ENCODE results near the gene ATL2.
"Not testable (repeated sequence)": the region's sequence is repeated elsewhere in the genome, so short reads cannot be mapped to it uniquely, and the experiment has no call there.

ATL2 gene

DNA sequence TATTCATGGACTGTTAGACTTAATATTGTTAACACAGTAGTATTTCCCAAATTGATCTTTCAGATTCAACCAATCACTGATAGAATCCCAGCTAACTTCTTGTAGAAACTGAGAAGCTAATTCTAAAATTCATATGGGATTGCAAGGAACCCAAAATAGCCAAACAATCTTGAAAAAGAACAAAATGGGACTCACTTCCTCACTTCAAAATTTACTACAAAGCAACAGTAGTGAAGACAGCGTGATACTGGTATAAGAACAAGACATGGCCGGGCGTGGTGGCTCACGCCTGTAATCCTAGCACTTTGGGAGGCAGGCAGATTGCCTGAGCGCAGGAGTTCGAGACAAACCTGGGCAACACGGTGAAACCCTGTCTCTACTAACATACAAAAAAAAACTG is 46.3 kb downstream of the ATL2 start:
- no peak overlapping the region for H3K9ac ChIP-seq (ENCODE audit: low read length)
- no peaks in the 10 kb centered on the region for H3K27me3 ChIP-seq (ENCODE audit: low read depth, low read length)
- H3K27ac ChIP-seq (ENCODE audit: low read length): no peak overlapping the region
- peaks cover 6% of the 10 kb centered on the region; the same call in 1 of the 2 replicates for H3K4me1 ChIP-seq (ENCODE audit: low read length)
- H3K36me3 ChIP-seq (replicated peaks; ENCODE audit: low read depth, low read length): peaks cover 27% of the 10 kb centered on the region
- no peak overlapping the region for H2AFZ ChIP-seq (ENCODE audit: low read depth, low read length)
- no peaks in the 10 kb centered on the region for H3K9me3 ChIP-seq (ENCODE audit: insufficient read depth, low read length)
- H4K20me1 ChIP-seq (ENCODE audit: insufficient read depth, low read length): no peaks in the 10 kb centered on the region; the same call in 1 of the 2 replicates
- peaks cover 33% of the 10 kb centered on the region for H3K79me2 ChIP-seq (ENCODE audit: low read length)
- no peak overlapping the region for H3K4me2 ChIP-seq (ENCODE audit: low read length)
- no peak for TF ChIP-seq EZH2phosphoT487 (IDR thresholded peaks at IDR 0.05; ENCODE audit: low read depth)
- TF ChIP-seq CTCF (IDR thresholded peaks at IDR 0.05; ENCODE audit: low read depth, low read length): no peak
- no peak overlapping the region for H3K4me3 ChIP-seq (ENCODE audit: low read length)

DNA sequence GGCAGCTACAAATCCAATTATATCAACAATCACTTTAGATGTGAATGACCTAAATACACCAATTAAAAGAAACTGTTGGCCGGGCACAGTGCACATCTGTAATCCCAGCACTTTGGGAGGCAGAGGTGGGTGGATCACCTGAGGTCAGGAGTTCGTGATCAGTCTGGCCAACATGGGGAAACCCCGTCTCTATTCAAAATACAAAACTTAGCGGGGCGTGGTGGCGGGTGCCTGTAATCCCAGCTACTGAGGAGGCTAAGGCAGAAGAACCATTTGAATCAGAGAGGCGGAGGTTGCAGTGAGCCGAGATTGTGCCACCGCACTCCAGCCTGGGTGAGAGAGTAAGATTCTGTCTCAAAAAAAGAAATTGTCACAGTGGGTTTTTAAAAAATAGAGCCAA is 49.5 kb downstream of the ATL2 start:
- Histone ChIP-seq H3K27me3 (ENCODE audit: low read depth, low read length) (no peaks in the 10 kb centered on the region), H3K4me3 (ENCODE audit: low read length) (no peak overlapping the region), H3K36me3 (replicated peaks; ENCODE audit: low read depth, low read length) (peaks cover 27% of the 10 kb centered on the region), H3K4me2 (ENCODE audit: low read length) (no peak overlapping the region), H3K9ac (ENCODE audit: low read length) (no peak overlapping the region), H3K9me3 (ENCODE audit: insufficient read depth, low read length) (no peaks in the 10 kb centered on the region), H2AFZ (ENCODE audit: low read depth, low read length) (no peak overlapping the region), H3K79me2 (ENCODE audit: low read length) (peaks cover 32% of the 10 kb centered on the region), H4K20me1 (ENCODE audit: insufficient read depth, low read length) (peaks cover 4% of the 10 kb centered on the region; the same call in 1 of the 2 replicates), H3K4me1 (ENCODE audit: low read length) (peaks cover 6% of the 10 kb centered on the region; the same call in 1 of the 2 replicates), H3K27ac (ENCODE audit: low read length) (no peak overlapping the region)
- no peak for TF ChIP-seq CTCF (IDR thresholded peaks at IDR 0.05; ENCODE audit: low read depth, low read length)

GRCh38 chr2:38323623-38324022 is 53.5 kb downstream of the ATL2 start:
- Histone ChIP-seq H3K4me3 (ENCODE audit: low read length) (no peak overlapping the region), H3K4me2 (ENCODE audit: low read length) (no peak overlapping the region), H3K9ac (ENCODE audit: low read length) (no peak overlapping the region), H3K36me3 (replicated peaks; ENCODE audit: low read depth, low read length) (peaks cover 13% of the 10 kb centered on the region), H3K79me2 (ENCODE audit: low read length) (peaks cover 38% of the 10 kb centered on the region), H3K4me1 (ENCODE audit: low read length) (peaks cover 6% of the 10 kb centered on the region; the same call in 1 of the 2 replicates), H3K27ac (ENCODE audit: low read length) (no peak overlapping the region), H4K20me1 (ENCODE audit: insufficient read depth, low read length) (peaks cover 4% of the 10 kb centered on the region; the same call in 1 of the 2 replicates), H3K9me3 (ENCODE audit: insufficient read depth, low read length) (no peaks in the 10 kb centered on the region), H3K27me3 (ENCODE audit: low read depth, low read length) (no peaks in the 10 kb centered on the region), H2AFZ (ENCODE audit: low read depth, low read length) (no peak overlapping the region)
- no peak for TF ChIP-seq EZH2phosphoT487 (IDR thresholded peaks at IDR 0.05; ENCODE audit: low read depth)
- no peak for TF ChIP-seq CTCF (IDR thresholded peaks at IDR 0.05; ENCODE audit: low read depth, low read length)

- no peak overlapping the region for H3K4me3 ChIP-seq (ENCODE audit: low read length)
- no peaks in the 10 kb centered on the region for H3K4me1 ChIP-seq (ENCODE audit: low read length)
- H3K27me3 ChIP-seq (ENCODE audit: low read depth, low read length): no peaks in the 10 kb centered on the region
- H3K79me2 ChIP-seq (ENCODE audit: low read length): peaks cover 28% of the 10 kb centered on the region
- TF ChIP-seq EZH2phosphoT487 (IDR thresholded peaks at IDR 0.05; ENCODE audit: low read depth): no peak
- H3K36me3 ChIP-seq (replicated peaks; ENCODE audit: low read depth, low read length): peaks cover 13% of the 10 kb centered on the region
- no peak overlapping the region for H3K9ac ChIP-seq (ENCODE audit: low read length)
- H4K20me1 ChIP-seq (ENCODE audit: insufficient read depth, low read length): peaks cover 4% of the 10 kb centered on the region; the same call in 1 of the 2 replicates
- no peak overlapping the region for H3K27ac ChIP-seq (ENCODE audit: low read length)
- no peak overlapping the region for H3K4me2 ChIP-seq (ENCODE audit: low read length)
- H2AFZ ChIP-seq (ENCODE audit: low read depth, low read length): no peak overlapping the region
- no peaks in the 10 kb centered on the region for H3K9me3 ChIP-seq (ENCODE audit: insufficient read depth, low read length)
Observed at GRCh38 chr2:38322224-38322914, 54.7 kb downstream of the ATL2 start.

DNA sequence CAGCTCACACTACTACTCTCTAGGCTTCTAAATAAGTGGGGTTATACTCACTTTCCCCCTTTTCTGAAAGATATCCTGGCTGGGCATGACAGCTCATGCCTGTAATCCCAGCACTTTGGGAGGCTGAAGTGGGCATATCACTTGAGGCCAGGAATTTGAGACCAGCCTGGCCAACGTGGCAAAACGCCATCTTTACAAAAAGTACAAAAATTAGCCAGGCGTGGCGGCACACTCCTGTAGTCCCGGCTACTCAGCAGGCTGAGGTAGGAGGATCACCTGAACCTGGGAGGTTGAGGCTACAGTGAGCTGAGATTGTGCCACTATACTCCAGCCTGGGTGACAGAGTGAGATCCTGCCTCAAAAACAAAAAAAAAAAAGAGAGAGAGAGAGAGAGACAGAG is 57.8 kb downstream of the ATL2 start:
- not testable (repeated sequence) for H3K4me3 ChIP-seq (ENCODE audit: low read length); H3K27ac ChIP-seq (ENCODE audit: low read length); H3K4me1 ChIP-seq (ENCODE audit: low read length); H3K79me2 ChIP-seq (ENCODE audit: low read length); H3K9me3 ChIP-seq (ENCODE audit: insufficient read depth, low read length); H4K20me1 ChIP-seq (ENCODE audit: insufficient read depth, low read length); H3K4me2 ChIP-seq (ENCODE audit: low read length); H3K27me3 ChIP-seq (ENCODE audit: low read depth, low read length); H3K9ac ChIP-seq (ENCODE audit: low read length); H2AFZ ChIP-seq (ENCODE audit: low read depth, low read length)
- H3K36me3 ChIP-seq (replicated peaks; ENCODE audit: low read depth, low read length): peaks cover 24% of the 10 kb centered on the region
